Activated CD8-positive, alpha-beta memory T cell treated with anti-CD3 and anti-CD28 coated beads for 36 hours (primary cell): ENCODE data around the gene POLL. TPM values are rescaled to one million over a fixed set of nuclear protein-coding genes. Genes with fewer than 3 reads are reported as not detected.
"Not testable (repeated sequence)": the region's sequence is repeated elsewhere in the genome, so short reads cannot be mapped to it uniquely, and the experiment has no call there.

Source experiments
- CTCF ChIA-PET: fragments of 350-600 bp; sonication (Branson Sonifier 250); formaldehyde crosslinking; loops from one replicate; lab custom pipeline; 2021; ENCODE audit warnings: antibody characterized with exemption; lab: Charles Lee
- POLR2A ChIA-PET: fragments of 350-600 bp; sonication (Branson Sonifier 250); formaldehyde crosslinking; loops from one replicate; lab custom pipeline; 2021; ENCODE audit warnings: antibody characterized with exemption; lab: Charles Lee
- total RNA-seq, 2 experiments: library from RNA; stranded (reverse); gene quantifications; one replicate each; pipeline ENCODE4 v1.2.3, GENCODE V29; 2021

POLL gene
- 10 to 100 TPM; 33.5 to 34.5 TPM for total RNA-seq

- ChIA-PET POLR2A (interaction anchor here (0.6 to 1.1 kb wide), 2 partner anchors 78 to 195 kb away, joined by 3 to 8 read pairs; partner anchors contain the start of gene NPM3), CTCF (interaction anchor here (0.6 to 3.0 kb wide), 6 partner anchors 14 to 374 kb away, joined by 3 to 12 read pairs (median 4); no protein-coding TSS in a partner anchor)
These were observed at the start of gene POLL, which contains the start of gene DPCD for GRCh38 chr10:101587725-101588653. Gene POLL (minus strand): TSS chr10:101588257. CDS start chr10:101587360, 897 bp downstream. Gene DPCD (plus strand): TSS chr10:101588321. CDS start chr10:101588337, 16 bp downstream.

DNA sequence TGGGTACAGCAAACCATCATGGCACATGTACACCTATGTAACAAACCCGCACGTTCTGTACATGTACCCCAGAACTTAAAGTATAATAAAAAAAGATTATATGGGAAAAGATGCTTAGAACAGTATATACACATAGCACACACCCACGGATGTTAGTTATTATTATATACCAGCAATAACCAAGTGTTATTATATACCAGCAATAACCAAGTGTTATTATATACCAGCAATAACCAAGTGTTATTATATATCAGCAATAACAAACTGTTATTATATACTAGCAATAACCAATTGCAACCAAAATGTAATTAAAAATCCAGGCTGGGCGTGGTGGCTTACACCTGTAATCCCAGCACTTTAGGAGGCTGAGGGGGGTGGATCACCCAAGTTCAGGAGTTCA lies 45.5 kb upstream of the POLL start:
- POLR2A ChIA-PET, CTCF ChIA-PET: not testable (repeated sequence)

DNA sequence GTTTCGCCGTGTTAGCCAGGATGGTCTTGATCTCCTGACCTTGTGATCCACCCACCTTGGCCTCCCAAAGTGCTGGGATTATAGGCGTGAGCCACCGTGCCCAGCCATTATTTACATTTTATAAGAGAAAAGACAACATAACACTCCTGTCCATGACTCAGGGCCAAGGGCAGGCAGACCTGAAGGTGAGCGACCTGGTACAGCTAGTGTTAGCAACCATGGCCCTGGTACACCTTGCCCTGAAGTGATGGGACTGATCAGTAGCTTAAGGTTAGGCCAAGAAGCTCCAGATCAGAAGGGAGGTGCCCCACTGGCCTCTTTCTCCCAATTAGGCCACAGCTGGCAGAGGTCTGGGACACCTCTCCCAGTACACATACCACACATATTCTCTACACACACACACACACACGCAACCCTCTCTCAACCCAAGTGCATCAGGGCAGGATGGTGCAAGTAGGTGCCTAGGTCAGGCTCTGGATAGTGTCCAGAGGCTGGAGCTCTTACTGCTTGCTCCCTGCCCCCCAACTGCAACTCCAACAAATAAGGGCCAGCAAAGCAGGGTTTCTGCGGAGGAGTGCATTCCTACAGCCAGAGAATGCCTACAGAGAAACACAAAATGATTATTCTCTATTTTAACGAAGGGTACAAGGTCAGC lies 43.9 kb upstream of the POLL start:
- POLR2A ChIA-PET: no interaction called here
- CTCF ChIA-PET: no interaction called here

DNA sequence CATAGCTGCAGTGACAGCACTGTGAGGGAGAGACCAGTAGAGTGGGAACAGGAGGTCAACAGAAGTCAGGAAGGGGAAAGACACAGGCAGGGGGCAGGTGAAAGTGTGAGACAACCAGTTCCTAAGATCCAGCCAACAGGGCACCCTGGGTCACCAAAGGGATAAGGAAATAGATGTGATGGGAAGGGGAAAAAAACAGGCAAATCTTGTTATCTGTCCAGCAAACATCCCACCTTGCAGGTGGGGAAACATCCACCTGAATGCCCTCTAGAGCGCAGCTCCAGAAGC lies 42.5 kb upstream of the POLL start:
- ChIA-PET POLR2A (no interaction called here), CTCF (interaction anchor here (0.6 to 1.1 kb wide), 2 partner anchors 159 to 189 kb away, joined by 3 to 5 read pairs; no protein-coding TSS in a partner anchor)

DNA sequence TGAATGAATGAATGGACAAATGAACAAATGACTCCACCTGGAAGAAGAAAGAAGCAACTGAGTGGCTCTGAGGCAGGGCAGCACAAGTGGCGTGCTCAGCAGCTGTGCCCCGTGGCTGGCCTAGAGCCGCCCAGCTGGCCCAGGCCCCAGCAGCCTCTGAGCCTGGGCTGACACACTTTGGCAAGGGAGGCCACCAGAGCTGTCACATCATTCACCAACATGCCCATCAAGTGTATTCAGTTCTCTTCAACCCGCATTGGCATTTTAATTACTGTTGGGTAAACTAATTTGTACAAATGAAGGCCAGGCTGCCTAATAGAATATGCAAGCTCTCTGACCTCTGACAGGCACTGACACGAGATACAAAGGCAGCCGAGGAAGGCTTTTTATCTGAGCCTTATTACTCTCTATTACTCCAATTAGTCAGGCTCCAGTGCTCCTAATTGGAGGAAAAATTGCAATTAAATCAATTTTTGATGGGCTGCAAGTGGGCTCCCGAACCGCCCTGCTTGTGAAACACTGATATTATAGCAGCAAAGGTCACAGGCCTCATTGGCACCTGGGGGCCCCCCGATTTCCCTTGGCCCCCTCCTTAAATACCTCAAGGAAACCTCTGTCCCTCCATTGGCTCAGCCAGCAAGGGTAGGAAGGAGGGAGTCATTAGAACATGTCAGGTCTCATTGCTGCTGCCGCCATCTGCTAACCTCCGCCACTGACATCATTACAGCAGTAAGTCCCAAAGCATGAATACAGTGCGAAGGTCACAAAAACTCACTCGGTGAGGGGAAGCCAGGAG lies 42.0 kb upstream of the POLL start:
- CTCF ChIA-PET: interaction anchor here (1.1 kb wide), 1 partner anchor 160 kb away, joined by 5 read pairs; no protein-coding TSS in a partner anchor
- POLR2A ChIA-PET: no interaction called here

DNA sequence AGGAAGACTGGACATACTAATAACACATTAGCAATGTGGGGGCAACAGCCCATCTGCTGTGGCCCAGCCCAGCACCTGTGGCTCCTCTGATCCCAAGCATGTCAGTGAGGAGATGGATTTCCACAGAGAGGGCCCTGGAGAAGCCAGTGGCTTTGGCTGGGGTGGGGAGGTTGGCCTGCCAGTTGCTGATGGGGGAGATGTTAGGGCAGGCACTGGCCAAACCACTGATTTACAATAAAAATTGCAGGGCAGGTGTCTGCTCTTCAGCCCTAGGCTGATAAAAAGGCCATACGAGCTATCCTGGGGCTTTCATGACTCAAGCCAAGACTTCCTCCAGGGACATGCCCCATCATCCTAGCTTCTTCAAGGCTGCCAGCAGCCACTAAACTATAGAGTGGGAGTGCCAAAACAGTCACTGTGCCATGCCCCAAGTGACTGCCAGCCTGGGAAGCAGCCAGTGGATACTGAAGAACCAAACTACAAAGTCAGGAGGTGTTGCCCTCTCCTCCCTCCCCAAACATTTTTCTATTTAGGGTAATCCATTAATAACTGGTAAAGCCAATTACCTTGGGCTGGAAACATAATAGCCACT lies 37.9 kb upstream of the POLL start:
- CTCF ChIA-PET: no interaction called here
- POLR2A ChIA-PET: no interaction called here

- POLR2A ChIA-PET: no interaction called here
These were observed 36.6 kb upstream of the POLL start for GRCh38 chr10:101624526-101625102.

DNA sequence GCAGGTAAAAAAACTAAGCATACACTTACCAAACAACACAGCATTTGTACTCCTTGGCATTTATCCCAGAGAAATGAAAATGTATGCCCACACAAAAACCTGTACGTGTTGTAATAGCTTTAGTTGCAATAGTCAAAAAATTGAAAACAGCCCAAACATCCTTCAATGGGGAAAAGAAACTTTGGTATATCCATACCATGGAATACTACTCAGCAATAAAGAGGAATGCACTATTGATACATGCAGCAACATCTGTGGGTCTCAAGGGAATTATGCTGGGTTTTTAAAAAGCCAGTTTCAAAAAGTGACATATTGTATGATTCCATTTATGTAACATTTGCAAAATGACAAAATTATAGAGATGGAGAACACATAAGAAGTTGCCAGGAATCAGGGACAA lies 35.5 kb upstream of the POLL start:
- ChIA-PET CTCF (no interaction called here), POLR2A (no interaction called here)

More at GRCh38 chr10:101624526-101625102, 36.6 kb upstream of the POLL start:
- CTCF ChIA-PET: no interaction called here

DNA sequence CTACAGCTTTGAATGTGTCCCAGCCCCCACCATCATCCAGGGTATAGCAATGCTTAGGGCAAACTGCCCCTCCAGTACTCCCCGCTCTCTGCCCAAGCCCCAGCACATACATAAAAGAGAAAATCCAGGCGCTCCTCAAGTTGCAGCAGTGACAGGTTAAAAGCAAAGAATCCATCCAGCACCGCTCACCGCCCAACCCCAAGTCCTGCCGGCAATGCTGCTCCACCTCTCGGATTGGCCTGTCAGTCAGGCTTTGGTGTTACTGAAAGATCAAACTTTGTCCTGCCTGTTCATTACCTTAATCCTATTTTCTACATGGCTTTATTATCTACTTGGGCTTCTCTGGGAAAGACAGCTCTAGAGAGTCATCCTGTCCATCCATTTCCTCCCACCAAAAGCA lies 31.9 kb upstream of the POLL start:
- ChIA-PET CTCF (no interaction called here), POLR2A (no interaction called here)

- POLR2A ChIA-PET: no interaction called here
- CTCF ChIA-PET: no interaction called here
These were observed 30.8 kb upstream of the POLL start for GRCh38 chr10:101618871-101619270.

GRCh38 chr10:101617824-101618568 lies 29.9 kb upstream of the POLL start:
- POLR2A ChIA-PET: no interaction called here

GRCh38 chr10:101617102-101617823 lies 29.2 kb upstream of the POLL start:
- ChIA-PET CTCF (no interaction called here), POLR2A (no interaction called here)

More at GRCh38 chr10:101617824-101618568, 29.9 kb upstream of the POLL start:
- CTCF ChIA-PET: no interaction called here

- CTCF ChIA-PET: no interaction called here
- POLR2A ChIA-PET: no interaction called here
These were observed 28.5 kb upstream of the POLL start for GRCh38 chr10:101616415-101617101.

DNA sequence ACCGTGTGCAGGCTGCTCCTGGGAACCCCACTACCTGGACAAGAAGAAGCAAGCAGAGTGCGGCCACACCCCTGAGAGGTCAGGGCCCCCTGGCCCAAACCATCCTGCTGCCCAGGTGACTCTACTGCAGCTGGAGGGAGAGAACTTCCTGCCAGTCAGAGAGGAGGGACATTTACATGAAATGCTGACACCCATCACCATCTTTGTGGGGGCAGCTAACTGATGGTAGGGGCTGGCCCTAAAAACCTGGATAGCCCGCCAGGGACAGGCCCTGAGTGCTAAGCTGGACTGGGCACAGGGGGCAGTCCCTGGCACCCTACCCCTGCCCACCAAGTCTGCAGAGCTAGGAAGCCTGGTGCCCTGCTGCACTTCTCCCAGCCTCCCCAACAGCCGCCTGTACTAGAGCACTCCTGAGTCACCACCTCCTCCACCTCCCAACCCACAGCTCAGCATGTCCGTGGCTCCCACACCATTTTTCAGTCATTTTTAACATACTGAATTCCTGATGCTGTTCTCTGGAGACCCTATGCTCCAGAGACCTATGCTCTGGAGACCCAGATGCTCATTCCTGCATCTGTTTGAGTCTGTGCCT lies 27.6 kb upstream of the POLL start:
- POLR2A ChIA-PET: no interaction called here
- CTCF ChIA-PET: no interaction called here

- POLR2A ChIA-PET: no interaction called here
- CTCF ChIA-PET: no interaction called here
These were observed 26.8 kb upstream of the POLL start for GRCh38 chr10:101614663-101615524.

DNA sequence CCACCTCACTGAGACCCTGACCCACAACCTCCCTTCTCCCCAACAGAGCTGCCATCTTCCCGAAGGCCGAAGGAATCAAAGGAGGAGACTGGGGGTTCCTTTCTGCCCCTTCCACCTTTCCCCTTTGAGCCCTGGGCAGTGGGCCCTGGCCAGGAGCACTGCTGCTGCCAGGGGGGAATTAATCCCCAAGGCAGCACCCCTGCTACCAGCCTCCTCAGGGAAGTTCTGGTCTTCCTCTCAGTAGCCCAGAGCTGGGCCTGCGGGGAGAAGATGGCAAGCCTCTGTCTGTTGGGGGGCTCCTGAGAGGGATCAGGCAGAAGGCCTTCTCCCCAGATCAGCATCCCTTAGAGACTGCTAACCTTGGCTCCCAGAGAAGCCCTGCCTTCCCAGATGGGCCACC lies 25.6 kb upstream of the POLL start:
- POLR2A ChIA-PET: no interaction called here
- CTCF ChIA-PET: no interaction called here
